ENCODE measurements around the gene GMPPA. TPM values are rescaled to one million over a fixed set of nuclear protein-coding genes. Genes with fewer than 3 reads are reported as not detected.

GMPPA gene
- total RNA-seq, 1 experiment from 2014 or later: 22.1 TPM

DNA sequence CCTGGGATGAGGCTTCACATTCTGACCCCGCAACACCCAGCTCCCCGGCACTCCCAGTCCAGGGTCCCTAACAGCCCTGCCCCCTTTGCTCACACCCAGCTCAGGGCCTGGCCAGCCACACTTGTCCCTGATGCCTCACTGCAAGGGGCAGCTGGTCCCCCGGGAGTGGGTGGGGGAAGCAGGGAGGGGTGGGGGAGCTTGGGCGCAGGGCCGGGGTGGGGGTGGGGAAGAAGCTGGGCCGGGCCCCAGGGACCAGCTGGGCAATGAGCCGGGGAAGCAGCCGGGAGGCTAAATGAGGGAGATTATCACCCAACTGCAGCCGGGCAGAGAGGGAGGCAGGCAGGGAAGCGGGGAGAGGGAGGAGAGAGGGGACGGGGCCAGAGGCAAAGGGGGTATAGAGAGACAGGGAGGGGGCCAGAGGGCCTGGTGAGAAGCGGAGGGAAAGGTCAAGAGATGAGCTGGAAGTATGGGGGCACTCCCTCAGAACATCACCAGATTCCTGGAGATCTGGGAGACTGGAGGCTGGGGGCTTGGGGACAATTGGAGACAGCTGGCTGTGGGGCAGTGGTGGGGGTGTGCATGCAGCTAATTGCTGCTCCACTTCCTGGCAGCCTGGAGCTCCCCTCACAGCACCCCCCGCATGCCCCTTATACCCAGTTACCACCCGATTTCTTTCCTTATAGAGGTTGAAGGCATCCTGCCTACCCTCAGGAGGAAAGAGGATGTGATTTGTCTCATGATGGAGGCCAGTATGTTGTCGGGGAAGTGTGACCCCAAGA lies 13.0 kb downstream of the GMPPA start:
- DNase-seq: peak; percentile 67 to 79
- Histone ChIP-seq H3K27ac (peak overlapping the region; percentile 75), H3K27me3 (no peaks in the 10 kb centered on the region; the same call in 1 of the 2 replicates), H3K36me3 (no peaks in the 10 kb centered on the region), H3K9me3 (replicated peaks) (no peaks in the 10 kb centered on the region), H3K4me3 (peak overlapping the region; percentile 21; the same call in 1 of the 2 replicates), H3K4me1 (peaks cover 53% of the 10 kb centered on the region)

DNA sequence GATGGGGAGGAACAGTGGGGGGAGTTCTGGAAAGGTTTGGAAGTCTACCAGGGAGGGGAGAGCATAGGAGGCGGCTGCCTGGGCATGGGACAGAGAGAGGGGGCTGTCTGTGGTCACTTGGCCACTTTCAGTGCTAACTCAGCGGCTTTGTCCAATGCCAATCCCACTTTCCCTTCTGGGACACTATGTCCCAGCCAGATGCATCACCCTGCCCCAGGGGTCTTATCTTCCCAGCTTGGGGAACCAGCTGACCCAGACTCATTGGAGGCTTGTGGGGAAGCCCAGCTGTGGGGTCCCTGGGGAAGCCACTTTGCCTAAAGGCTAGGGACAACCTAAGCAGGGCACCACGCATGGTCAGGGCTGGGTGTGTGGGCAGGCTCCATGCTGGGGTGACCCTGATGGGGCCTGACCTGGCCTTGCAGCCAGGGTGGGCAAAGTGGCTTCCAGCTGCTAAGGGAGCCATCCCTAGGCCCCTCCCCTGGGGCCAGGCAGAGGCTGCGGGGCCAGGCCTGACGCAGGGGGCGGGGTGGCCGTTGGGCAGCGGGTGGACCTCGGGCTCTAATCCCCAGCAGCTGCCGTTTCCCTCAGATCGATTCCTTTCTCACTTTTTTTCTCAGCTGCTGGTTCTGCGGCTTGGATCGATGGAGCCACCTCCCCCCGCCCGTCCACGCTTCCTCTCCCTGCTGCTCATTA lies 14.0 kb downstream of the GMPPA start:
- Histone ChIP-seq H3K9me3 (replicated peaks) (no peaks in the 10 kb centered on the region), H3K27me3 (no peaks in the 10 kb centered on the region; the same call in 1 of the 2 replicates), H3K4me1 (peaks cover 50% of the 10 kb centered on the region), H3K36me3 (no peaks in the 10 kb centered on the region), H3K4me3 (peak overlapping the region; percentile 11; the same call in 1 of the 2 replicates), H3K27ac (peak overlapping the region; percentile 75)
- peak; percentile 81 to 88 for DNase-seq

DNA sequence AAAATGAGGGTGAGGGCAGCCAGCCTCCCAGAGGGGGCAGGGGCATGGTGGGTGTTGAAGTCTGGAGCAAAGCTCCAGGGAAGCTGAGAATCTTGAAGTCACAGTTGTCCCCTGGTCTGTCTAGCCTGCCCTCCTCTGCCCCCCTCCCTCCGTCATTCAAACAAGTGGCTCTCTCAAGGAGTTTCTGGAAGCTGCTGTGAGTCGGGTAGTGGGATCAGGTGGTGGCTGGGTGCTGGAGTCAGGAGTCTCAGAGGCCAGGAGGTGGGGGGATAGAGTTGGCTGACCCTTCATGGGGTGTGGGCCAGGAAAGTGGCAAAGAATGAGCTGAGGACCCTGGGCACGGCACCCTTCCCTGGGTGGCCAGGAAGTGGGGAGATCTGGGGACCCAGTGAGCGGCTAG lies 15.1 kb downstream of the GMPPA start:
- H3K9me3 ChIP-seq (replicated peaks): no peaks in the 10 kb centered on the region
- H3K36me3 ChIP-seq: no peaks in the 10 kb centered on the region
- H3K4me1 ChIP-seq: peaks cover 41% of the 10 kb centered on the region
- H3K4me3 ChIP-seq: peak overlapping the region; percentile 32
- DNase-seq: peak in 1 of 2 experiments; percentile 51
- H3K27ac ChIP-seq: no peak overlapping the region
- no peaks in the 10 kb centered on the region; the same call in 1 of the 2 replicates for H3K27me3 ChIP-seq

DNA sequence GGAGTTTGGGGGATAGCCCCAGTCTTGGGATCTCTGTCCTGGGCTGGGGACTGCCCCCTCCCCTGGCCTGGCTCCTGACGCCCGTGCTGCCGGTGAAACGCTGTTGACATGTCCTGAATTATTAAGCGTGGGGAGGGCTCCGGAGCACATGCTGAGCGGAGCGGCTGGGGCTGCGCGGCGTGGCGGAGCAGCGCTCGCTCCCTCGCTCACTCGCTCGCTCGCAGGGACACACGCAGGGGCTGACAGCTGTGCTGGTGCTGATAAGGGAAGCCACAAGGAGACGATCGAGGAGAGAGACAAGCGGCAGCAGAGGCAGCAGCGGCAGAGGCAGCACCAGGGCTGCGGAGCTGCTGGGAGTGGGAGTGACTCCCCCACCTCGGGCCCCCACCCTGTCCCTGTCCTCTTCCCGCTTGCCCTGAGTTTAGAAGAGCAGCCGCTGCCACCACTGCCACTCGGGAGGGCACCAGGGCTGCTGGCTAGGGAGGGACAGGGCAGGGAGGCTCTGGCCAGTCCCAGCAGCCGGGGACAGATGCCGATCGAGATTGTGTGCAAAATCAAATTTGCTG lies 15.6 kb downstream of the GMPPA start, which contains the start of gene ASIC4:
Gene ASIC4, plus strand, starts transcription at position 287 of the 566 bp plus-strand sequence. Its CDS starts 243 bp downstream, at position 530.
- Histone ChIP-seq H3K36me3 (no peaks in the 10 kb centered on the region), H3K27ac (peak within 1 kb of the TSS; percentile 75; the same call in 1 of the 2 replicates), H3K27me3 (no peaks in the 10 kb centered on the region; the same call in 1 of the 2 replicates), H3K4me1 (peaks cover 38% of the 10 kb centered on the region), H3K4me3 (peak within 1 kb of the TSS; percentile 32), H3K9me3 (replicated peaks) (no peaks in the 10 kb centered on the region)
- peak; percentile 76 to 84 for DNase-seq

DNA sequence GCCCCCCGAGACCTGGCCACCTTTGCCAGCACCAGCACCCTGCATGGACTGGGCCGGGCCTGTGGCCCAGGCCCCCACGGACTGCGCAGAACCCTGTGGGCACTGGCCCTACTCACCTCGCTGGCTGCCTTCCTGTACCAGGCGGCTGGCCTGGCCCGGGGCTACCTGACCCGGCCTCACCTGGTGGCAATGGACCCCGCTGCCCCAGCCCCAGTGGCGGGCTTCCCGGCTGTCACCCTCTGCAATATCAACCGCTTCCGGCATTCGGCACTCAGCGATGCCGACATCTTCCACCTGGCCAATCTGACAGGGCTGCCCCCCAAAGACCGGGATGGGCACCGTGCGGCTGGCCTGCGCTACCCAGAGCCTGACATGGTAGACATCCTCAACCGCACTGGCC lies 16.1 kb downstream of the GMPPA start:
- H3K36me3 ChIP-seq: no peaks in the 10 kb centered on the region
- no peak for DNase-seq
- no peak overlapping the region for H3K4me3 ChIP-seq
- H3K9me3 ChIP-seq (replicated peaks): no peaks in the 10 kb centered on the region
- H3K27ac ChIP-seq: no peak overlapping the region
- H3K27me3 ChIP-seq: no peaks in the 10 kb centered on the region; the same call in 1 of the 2 replicates
- peaks cover 38% of the 10 kb centered on the region for H3K4me1 ChIP-seq

DNA sequence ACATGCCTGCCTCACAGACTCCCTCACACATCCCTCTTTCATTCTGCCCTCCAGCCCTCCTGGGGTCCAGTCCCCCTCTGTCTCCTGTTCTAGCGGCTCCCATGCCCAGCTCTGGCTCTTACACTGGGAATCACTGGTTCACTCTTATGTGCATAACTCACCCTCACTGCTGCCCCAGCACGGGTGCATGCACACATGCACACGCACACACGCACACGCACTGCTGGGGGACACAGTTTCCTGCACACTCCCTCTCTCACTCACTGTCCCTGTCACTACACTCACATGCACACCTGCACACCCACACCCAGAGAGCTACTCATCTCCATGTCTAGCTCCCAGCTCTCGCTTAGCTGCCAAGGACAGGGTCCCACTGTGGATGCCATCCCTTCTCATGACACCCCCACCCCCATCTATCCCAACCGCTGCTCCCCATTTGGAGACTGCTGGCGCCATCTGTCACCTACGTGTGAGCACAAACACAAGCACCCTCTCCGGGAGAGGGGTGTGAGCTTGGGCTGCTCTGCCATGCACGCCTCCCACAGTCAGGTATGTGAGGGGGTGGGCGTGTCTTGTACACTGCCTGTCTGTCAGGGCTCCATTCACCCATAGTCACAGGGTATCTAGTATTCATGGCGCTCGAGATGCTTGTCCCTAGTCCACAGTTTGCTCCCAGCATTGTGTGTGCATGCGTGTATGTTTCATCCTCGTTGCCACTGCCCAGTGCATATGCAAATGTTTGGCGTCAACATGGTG lies 17.4 kb downstream of the GMPPA start:
- H3K27me3 ChIP-seq: no peaks in the 10 kb centered on the region; the same call in 1 of the 2 replicates
- H3K27ac ChIP-seq: no peak overlapping the region
- H3K4me3 ChIP-seq: no peak overlapping the region
- no peak for DNase-seq
- H3K9me3 ChIP-seq (replicated peaks): no peaks in the 10 kb centered on the region
- no peaks in the 10 kb centered on the region for H3K36me3 ChIP-seq
- H3K4me1 ChIP-seq: peaks cover 39% of the 10 kb centered on the region

DNA sequence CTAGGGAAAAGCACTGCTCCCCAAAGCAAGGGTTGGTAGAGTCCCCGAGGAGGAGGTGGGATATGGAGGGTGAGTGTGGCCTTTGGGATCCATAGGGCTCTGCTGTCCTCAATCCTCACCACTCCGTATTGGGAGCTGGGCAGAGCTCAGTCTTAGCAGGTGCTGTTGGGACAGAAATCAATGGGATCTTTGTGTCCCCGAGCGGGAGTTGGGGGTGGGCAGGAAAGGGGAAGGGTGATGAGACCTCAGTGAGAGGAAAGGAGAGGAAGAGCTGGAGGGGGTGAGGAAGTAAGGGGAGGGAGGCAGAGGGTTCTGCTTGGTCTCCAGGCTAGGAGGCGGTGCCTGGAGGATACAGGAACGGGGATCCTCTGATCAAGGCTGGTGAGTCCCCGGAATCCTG lies 18.2 kb downstream of the GMPPA start:
- H3K9me3 ChIP-seq (replicated peaks): no peaks in the 10 kb centered on the region
- no peaks in the 10 kb centered on the region for H3K36me3 ChIP-seq
- no peaks in the 10 kb centered on the region; the same call in 1 of the 2 replicates for H3K27me3 ChIP-seq
- no peak overlapping the region for H3K27ac ChIP-seq
- DNase-seq: no peak
- no peak overlapping the region for H3K4me3 ChIP-seq
- H3K4me1 ChIP-seq: peaks cover 39% of the 10 kb centered on the region

DNA sequence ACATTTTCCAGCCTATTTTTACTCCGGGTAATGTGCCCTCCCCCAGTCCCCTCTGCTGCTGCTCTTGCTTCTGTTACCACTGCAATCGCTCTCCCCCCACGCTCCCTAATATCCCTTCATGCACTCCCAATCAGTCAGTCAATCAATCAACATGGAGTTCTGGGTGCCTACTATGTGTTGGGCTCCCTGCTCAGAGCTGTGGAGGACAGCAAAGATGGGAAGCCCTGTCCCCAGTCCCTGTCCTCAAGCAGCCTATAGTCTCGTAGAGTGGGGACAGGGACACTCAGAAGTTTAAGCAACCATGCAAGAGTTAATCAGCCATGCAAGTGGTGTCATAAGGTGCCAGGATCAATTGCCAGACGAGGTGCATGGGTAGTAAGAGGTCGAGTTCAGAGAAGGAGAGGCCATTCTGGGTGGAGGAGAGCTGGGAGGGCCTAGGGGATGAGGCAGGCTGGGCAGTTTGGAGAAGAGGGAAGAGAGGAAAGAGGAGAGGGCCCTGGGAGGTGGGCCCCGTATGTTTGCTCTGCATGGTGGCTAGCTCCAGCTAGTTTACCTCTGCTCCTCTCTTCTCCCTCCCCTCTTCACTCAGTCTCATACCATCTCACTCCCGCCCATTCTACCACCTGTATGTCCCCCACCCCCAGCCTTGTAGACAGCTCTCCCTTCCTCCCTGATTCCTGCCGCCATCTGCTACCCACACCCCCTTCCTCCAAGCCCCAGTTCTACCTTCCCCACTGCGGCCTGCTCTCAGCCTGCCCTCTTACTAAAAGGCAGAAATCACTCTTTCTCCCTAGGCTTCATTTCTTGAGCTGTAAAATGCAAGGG lies 19.5 kb downstream of the GMPPA start:
- H3K4me1 ChIP-seq: peaks cover 28% of the 10 kb centered on the region
- H3K4me3 ChIP-seq: no peak overlapping the region
- no peak for DNase-seq
- no peaks in the 10 kb centered on the region for H3K36me3 ChIP-seq
- no peaks in the 10 kb centered on the region; the same call in 1 of the 2 replicates for H3K27me3 ChIP-seq
- no peaks in the 10 kb centered on the region for H3K9me3 ChIP-seq (replicated peaks)
- no peak overlapping the region for H3K27ac ChIP-seq

DNA sequence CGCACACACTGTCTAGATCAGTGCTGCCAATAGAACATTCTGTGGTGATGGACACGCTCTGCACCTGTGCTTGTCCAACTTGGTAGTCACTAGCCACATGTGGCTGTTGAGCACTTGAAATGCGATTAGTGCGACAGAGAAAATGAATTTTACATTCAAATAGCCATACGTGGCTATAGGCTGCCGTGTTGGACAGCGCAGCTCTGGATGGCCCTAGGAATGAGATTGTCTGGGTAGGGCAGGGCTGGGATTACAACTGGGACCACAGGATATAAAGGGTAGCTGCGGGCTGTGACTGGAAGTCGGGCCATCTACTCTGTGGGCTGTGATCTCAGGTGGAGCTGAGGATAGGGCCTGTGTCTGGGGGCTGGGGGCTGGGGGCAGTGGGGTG lies 20.8 kb downstream of the GMPPA start:
- Histone ChIP-seq H3K36me3 (no peaks in the 10 kb centered on the region), H3K9me3 (replicated peaks) (no peaks in the 10 kb centered on the region), H3K4me3 (no peak overlapping the region), H3K4me1 (peaks cover 20% of the 10 kb centered on the region), H3K27me3 (peaks cover 3% of the 10 kb centered on the region), H3K27ac (no peak overlapping the region)
- no peak for DNase-seq

DNA sequence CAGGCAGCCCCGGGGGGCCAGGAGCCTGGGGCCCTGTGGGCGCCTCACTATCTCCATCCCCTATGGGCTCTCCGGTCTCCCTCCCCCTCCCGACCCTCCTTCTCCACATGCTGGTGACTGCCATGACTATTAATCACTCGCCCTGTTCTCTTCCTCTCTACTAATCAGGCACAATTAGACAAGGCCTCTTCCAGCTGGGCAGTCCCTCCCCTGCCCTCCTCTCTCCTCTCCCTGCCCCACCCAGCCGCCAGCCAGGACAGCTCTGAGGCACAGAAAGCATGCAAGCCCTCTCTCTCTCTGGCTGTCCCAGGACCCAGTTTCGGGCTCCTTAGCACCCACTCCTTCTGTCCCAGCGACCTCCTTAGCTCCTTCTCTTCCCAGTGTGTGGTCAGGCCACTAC lies 21.4 kb downstream of the GMPPA start:
- DNase-seq: no peak
- Histone ChIP-seq H3K4me3 (no peak overlapping the region), H3K4me1 (peaks cover 20% of the 10 kb centered on the region), H3K9me3 (replicated peaks) (no peaks in the 10 kb centered on the region), H3K36me3 (no peaks in the 10 kb centered on the region), H3K27me3 (peaks cover 7% of the 10 kb centered on the region), H3K27ac (no peak overlapping the region)

DNA sequence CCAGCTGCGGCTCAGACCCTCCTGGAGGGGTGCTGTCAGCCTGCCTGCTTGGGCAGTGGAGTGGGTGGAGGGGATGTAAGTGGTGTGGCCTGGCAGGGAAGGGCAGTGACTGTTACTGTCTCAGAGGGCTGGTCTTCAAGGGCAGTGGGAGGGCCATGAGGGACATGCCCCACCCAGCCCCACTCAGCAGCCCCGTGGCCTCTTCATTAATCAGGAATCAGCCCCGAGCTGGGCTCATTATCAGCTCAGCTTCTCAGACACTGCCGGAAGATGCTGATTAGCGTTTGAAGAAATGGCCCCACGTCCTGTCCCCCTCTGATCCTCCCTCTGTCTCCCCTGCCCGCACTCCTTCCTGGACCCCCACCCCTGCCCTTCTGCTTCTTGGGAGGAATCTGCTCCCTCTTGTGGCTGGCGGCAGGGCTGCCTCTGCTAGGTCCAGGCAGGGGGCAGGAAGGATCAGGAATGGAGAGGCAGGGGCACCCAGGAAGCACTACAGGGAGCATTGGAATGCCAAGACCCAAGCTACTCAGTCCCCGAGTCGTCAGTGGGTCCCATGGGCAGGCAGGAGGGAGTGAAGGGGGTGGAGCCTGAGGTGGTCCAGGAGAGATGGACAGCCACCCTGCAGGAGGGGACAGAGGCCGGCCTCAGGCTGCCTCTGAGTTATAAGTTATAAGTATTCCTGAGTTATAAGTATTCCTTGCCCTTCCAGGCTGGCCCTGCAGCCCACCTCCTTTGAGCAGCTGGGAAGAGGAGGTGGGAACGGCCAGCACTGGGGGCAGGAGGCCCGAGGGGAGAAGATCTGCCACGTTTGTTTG lies 22.6 kb downstream of the GMPPA start:
- H3K27me3 ChIP-seq: peaks cover 7% of the 10 kb centered on the region

DNA sequence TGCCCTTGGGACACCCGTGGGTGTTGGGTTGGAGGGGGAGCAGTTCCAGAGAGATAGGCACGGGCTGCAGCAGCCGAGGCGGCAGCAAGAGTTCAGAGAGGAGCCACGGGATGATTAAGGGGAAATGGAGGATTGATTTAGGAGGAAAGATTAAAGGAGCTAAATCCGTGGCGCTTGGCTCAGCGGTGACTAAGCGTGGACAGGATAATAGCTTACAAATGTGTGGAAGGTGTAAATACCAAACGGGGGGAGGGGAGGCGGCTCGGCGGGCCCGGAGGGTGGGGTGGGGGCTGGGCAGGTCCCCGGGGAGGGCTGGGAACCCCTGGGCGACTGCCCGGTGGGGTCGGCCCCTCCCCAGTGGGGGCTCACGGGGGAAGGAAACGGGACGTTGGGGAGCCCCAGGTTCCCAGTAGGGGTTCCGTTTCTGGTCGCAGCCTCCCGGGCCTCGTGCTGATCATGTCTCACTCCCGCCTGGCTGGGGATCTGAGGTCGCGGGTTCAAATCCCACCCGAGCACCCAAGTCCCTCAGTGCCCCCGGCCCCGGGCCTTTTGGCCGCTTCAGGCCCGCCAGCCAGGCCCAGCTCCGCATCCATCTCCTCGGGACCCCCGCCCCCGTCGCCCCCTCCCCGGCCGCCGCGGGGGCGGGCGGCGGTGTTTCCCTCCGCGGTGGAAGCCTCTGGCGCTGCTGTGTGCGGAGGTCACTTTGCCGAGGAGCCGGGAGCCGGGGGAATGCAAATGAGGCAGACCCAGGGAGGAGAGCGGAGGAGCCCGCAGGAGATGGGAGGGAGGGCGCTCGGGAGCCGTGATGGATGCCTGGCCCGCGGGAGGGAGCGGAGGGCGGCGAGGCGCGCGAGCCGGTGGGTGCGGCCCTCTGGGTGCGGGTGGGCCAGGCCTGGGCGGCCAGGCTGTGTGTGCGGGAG lies 23.7 kb downstream of the GMPPA start:
- H3K4me1 ChIP-seq: peaks cover 20% of the 10 kb centered on the region
- no peaks in the 10 kb centered on the region for H3K9me3 ChIP-seq (replicated peaks)
- no peak overlapping the region for H3K27ac ChIP-seq
- H3K4me3 ChIP-seq: no peak overlapping the region
- H3K36me3 ChIP-seq: no peaks in the 10 kb centered on the region
- peak in 1 of 2 experiments; percentile 45 for DNase-seq
- H3K27me3 ChIP-seq: peaks cover 7% of the 10 kb centered on the region

More for the DNA sequence above, 22.6 kb downstream of the GMPPA start:
- Histone ChIP-seq H3K27ac (no peak overlapping the region), H3K36me3 (no peaks in the 10 kb centered on the region), H3K4me1 (peaks cover 20% of the 10 kb centered on the region), H3K4me3 (peak overlapping the region; percentile 30), H3K9me3 (replicated peaks) (no peaks in the 10 kb centered on the region)
- DNase-seq: peak; percentile 72 to 80
